ENCODE data around the gene NAALADL2. TPM values are rescaled to one million over a fixed set of nuclear protein-coding genes. Genes with fewer than 3 reads are reported as not detected.

The NAALADL2 gene
- polyA plus RNA-seq, 3 donors = not detected

DNA sequence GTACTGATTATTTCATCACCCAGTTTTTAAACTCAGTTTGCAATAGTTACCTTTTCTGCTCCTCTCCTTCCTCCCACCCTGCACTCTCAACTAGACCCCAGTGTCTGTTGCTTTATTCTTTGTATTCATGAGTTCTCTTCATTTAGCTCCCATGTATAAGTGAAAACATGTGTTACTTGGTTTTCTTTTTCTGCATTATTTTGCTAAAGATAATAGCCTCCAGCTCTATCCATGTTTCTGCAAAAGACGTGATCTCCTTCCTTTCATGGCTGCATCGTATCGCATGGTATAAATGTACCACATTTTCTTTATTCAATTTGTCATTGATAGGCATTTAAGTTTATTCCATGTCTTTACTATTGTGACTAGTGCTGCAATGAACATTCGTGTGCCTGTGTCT, 79.0 kb downstream of the NAALADL2 start:
- Histone ChIP-seq H3K4me3 (replicated peaks in 1 of 3; ENCODE audit: low read depth in 2 of 3, low read length in 3 of 3) (no peak overlapping the region), H3K9ac (ENCODE audit: insufficient read depth, low read length, poor library complexity, severe bottlenecking) (no peak overlapping the region), H3K27me3 (ENCODE audit: control insufficient read depth in 2 of 2, insufficient read depth in 2 of 2, low read length in 2 of 2) (no peaks in the 10 kb centered on the region), H3K9me3 (replicated peaks in 1 of 2; ENCODE audit: control insufficient read depth in 1 of 2, insufficient read depth in 1 of 2, low read length in 2 of 2) (peaks cover 0 to 5% of the 10 kb centered on the region in 2 donors), H3K36me3 (replicated peaks in 1 of 2; ENCODE audit: control insufficient read depth in 1 of 2, insufficient read depth in 2 of 2, low read length in 2 of 2) (no peaks in the 10 kb centered on the region), H3K27ac (ENCODE audit: low read depth in 1 of 2, low read length in 2 of 2) (no peak overlapping the region), H4K20me1 (ENCODE audit: insufficient read depth, low read length) (no peaks in the 10 kb centered on the region), H2AFZ (ENCODE audit: insufficient read depth, low read depth, low read length, poor library complexity, severe bottlenecking) (no peak overlapping the region), H3K4me1 (ENCODE audit: control insufficient read depth in 1 of 2, insufficient read depth in 2 of 2, low read length in 2 of 2) (no peaks in the 10 kb centered on the region), H3K4me2 (replicated peaks; ENCODE audit: extremely low read depth, low read length, poor library complexity, severe bottlenecking) (no peak overlapping the region), H3K79me2 (ENCODE audit: insufficient read depth, low read length) (no peaks in the 10 kb centered on the region)
- Mint-ChIP-seq H3K36me3 (no peaks in the 10 kb centered on the region), H3K4me1 (no peaks in the 10 kb centered on the region), H3K27ac (no peak overlapping the region), H3K4me3 (no peak overlapping the region), H3K9me3 (peaks cover 0 to 13% (median 6%) of the 10 kb centered on the region in 7 donors), H3K27me3 (ENCODE audit: low read depth in 3 of 3) (no peaks in the 10 kb centered on the region)
- intact Hi-C loops (cut with micrococcal nuclease) = no loop called here
- DNase-seq = no peak
- TF ChIP-seq, protein P1, sequence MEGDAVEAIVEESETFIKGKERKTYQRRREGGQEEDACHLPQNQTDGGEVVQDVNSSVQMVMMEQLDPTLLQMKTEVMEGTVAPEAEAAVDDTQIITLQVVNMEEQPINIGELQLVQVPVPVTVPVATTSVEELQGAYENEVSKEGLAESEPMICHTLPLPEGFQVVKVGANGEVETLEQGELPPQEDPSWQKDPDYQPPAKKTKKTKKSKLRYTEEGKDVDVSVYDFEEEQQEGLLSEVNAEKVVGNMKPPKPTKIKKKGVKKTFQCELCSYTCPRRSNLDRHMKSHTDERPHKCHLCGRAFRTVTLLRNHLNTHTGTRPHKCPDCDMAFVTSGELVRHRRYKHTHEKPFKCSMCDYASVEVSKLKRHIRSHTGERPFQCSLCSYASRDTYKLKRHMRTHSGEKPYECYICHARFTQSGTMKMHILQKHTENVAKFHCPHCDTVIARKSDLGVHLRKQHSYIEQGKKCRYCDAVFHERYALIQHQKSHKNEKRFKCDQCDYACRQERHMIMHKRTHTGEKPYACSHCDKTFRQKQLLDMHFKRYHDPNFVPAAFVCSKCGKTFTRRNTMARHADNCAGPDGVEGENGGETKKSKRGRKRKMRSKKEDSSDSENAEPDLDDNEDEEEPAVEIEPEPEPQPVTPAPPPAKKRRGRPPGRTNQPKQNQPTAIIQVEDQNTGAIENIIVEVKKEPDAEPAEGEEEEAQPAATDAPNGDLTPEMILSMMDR (IDR thresholded peaks at IDR 0.05) = no peak
- WGBS (ENCODE audit: insufficient coverage) = no CpG with 5 or more reads among the region's 4 CpGs

GRCh38 chr3:174940151-174940550, 81.0 kb downstream of the NAALADL2 start:
- Histone ChIP-seq H3K27ac (ENCODE audit: low read depth in 1 of 2, low read length in 2 of 2) (no peak overlapping the region), H3K9ac (ENCODE audit: insufficient read depth, low read length, poor library complexity, severe bottlenecking) (no peak overlapping the region), H3K4me3 (replicated peaks in 1 of 3; ENCODE audit: low read depth in 2 of 3, low read length in 3 of 3) (no peak overlapping the region), H2AFZ (ENCODE audit: insufficient read depth, low read depth, low read length, poor library complexity, severe bottlenecking) (no peak overlapping the region), H4K20me1 (ENCODE audit: insufficient read depth, low read length) (no peaks in the 10 kb centered on the region), H3K79me2 (ENCODE audit: insufficient read depth, low read length) (no peaks in the 10 kb centered on the region), H3K4me2 (replicated peaks; ENCODE audit: extremely low read depth, low read length, poor library complexity, severe bottlenecking) (no peak overlapping the region), H3K36me3 (replicated peaks in 1 of 2; ENCODE audit: control insufficient read depth in 1 of 2, insufficient read depth in 2 of 2, low read length in 2 of 2) (no peaks in the 10 kb centered on the region), H3K27me3 (ENCODE audit: control insufficient read depth in 2 of 2, insufficient read depth in 2 of 2, low read length in 2 of 2) (no peaks in the 10 kb centered on the region), H3K4me1 (ENCODE audit: control insufficient read depth in 1 of 2, insufficient read depth in 2 of 2, low read length in 2 of 2) (no peaks in the 10 kb centered on the region), H3K9me3 (replicated peaks in 1 of 2; ENCODE audit: control insufficient read depth in 1 of 2, insufficient read depth in 1 of 2, low read length in 2 of 2) (peaks cover 14 to 16% of the 10 kb centered on the region in 2 donors)
- Mint-ChIP-seq H3K4me1 (no peaks in the 10 kb centered on the region), H3K36me3 (no peaks in the 10 kb centered on the region), H3K9me3 (peaks cover 8 to 21% (median 13%) of the 10 kb centered on the region in 7 donors), H3K27me3 (ENCODE audit: low read depth in 3 of 3) (no peaks in the 10 kb centered on the region), H3K4me3 (no peak overlapping the region), H3K27ac (no peak overlapping the region)
- intact Hi-C loops (cut with micrococcal nuclease) = no loop called here
- WGBS (ENCODE audit: insufficient coverage) = no CpG with 5 or more reads among the region's 2 CpGs
- DNase-seq = no peak
- TF ChIP-seq, protein P1 (IDR thresholded peaks at IDR 0.05) = no peak

All from CD14-positive monocyte (primary cell).